ENCODE measurements around the gene KRTAP9-1.

DNA sequence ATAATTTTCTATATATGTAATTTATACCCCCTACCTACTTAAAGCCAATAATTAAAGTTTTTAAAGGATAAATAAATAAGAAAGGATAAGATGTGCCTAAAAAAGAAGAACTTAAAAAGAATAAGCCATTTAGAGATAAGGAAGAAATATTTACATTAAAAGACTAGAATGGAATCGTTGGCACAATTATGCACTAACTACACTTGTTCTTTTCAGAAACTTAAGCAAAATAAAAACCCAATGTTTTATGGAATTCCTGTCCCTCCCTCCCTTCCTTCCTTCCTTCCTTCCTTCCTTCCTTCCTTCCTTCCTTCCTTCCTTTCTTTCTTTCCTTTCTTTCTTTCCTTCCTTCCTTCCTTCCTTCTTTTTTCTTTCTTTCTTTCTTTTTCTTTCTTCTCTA is 44.8 kb upstream of the KRTAP9-1 start:
- no peak for TF ChIP-seq CTCF (IDR thresholded peaks at IDR 0.05)
- no peak for TF ChIP-seq POLR2A (IDR thresholded peaks at IDR 0.05)
